Endodermal cell (in vitro differentiated cells): ENCODE measurements around the gene MESP1. TPM values are rescaled to one million over a fixed set of nuclear protein-coding genes. Genes with fewer than 3 reads are reported as not detected.

Experiments used
- DNase-seq: peaks from one replicate; pipeline ENCODE4 v3.0.0-alpha.2; 2017
- H3K27ac ChIP-seq: 2 replicates; pipeline ENCODE4 v1.5.1; 2013; ENCODE audit warnings: mild to moderate bottlenecking, low read depth, low read length, moderate library complexity
- H3K27me3 ChIP-seq: 2 replicates; pipeline ENCODE4 v1.6.1; 2013; ENCODE audit warnings: mild to moderate bottlenecking, low read length, moderate library complexity; ENCODE audit not compliant: insufficient read depth, control insufficient read depth, poor library complexity, severe bottlenecking
- H3K36me3 ChIP-seq: 2 replicates; pipeline ENCODE4 v1.7.0; 2013; ENCODE audit warnings: mild to moderate bottlenecking, low read length, moderate library complexity; ENCODE audit not compliant: control insufficient read depth, insufficient read depth
- H3K4me1 ChIP-seq: one replicate; pipeline ENCODE4 v1.7.0; 2013; ENCODE audit warnings: low read length; ENCODE audit not compliant: control insufficient read depth, insufficient read depth
- H3K4me3 ChIP-seq: 2 replicates; pipeline ENCODE4 v1.5.1; 2013; ENCODE audit warnings: mild to moderate bottlenecking, low read length, moderate library complexity
- H3K9ac ChIP-seq: 2 replicates; pipeline ENCODE4 v1.6.1; 2013; ENCODE audit warnings: mild to moderate bottlenecking, low read length, moderate library complexity; ENCODE audit not compliant: poor library complexity, severe bottlenecking; ENCODE audit errors: extremely low read depth
- H3K9me3 ChIP-seq: 2 replicates; pipeline ENCODE4 v1.6.1; 2013; ENCODE audit warnings: mild to moderate bottlenecking, low read length, moderate library complexity; ENCODE audit not compliant: control insufficient read depth
- H3K27ac Mint-ChIP-seq: 2 replicates; pipeline ENCODE4 v1.8.0; 2020; ENCODE audit warnings: mixed read lengths
- H3K27me3 Mint-ChIP-seq: 2 replicates; pipeline ENCODE4 v1.8.0; 2021; ENCODE audit warnings: mild to moderate bottlenecking, mixed read lengths; ENCODE audit not compliant: insufficient read depth
- H3K36me3 Mint-ChIP-seq: 2 replicates; pipeline ENCODE4 v1.8.0; 2020; ENCODE audit warnings: low read depth, mixed read lengths
- H3K4me1 Mint-ChIP-seq: 2 replicates; pipeline ENCODE4 v1.8.0; 2020; ENCODE audit warnings: mixed read lengths
- H3K4me3 Mint-ChIP-seq: 2 replicates; pipeline ENCODE4 v1.8.0; 2020; ENCODE audit warnings: mild to moderate bottlenecking, moderate library complexity, mixed read lengths
- H3K9me3 Mint-ChIP-seq: 2 replicates; pipeline ENCODE4 v1.8.0; 2020; ENCODE audit warnings: mild to moderate bottlenecking, mixed read lengths
- CTCF ChIP-seq: fragments of 200-600 bp; sonication (generic); conservative IDR thresholded peaks from 2 replicates; pipeline ENCODE4 v1.5.0; 2021; ENCODE audit warnings: antibody characterized with exemption, mild to moderate bottlenecking
- WGBS, 2 experiments: methylation state at CpG; one replicate each; pipeline versions ENCODE4 v1.1.5 to v1.1.7; 2013; ENCODE audit warnings: missing lambda C conversion rate in 2 of 2, mixed read lengths in 1 of 2; ENCODE audit not compliant: insufficient coverage in 1 of 2, insufficient read length in 1 of 2; 5-methylcytosine and 5-hydroxymethylcytosine counted together
- total RNA-seq, 2 donors: library from RNA; stranded (reverse); fragmentation: NEBNext Ultra II Directional in 1 of 2; extraction: Animal tissue kit (Norgen Biotek cat#: 25700) in 1 of 2; gene quantifications; 2 replicates in 1 of 2; 3 replicates in 1 of 2; pipeline ENCODE4 v1.2.1, GENCODE V29; 2021

Gene MESP1
- total RNA-seq, 2 donors from 2014 or later: 0.22 TPM; not detected in 1

- TF ChIP-seq CTCF: no peak
- Mint-ChIP-seq H3K4me1 (peaks cover 14% of the 10 kb centered on the region), H3K27me3 (peaks cover 41% of the 10 kb centered on the region), H3K36me3 (no peaks in the 10 kb centered on the region), H3K4me3 (no peak overlapping the region), H3K27ac (no peak overlapping the region), H3K9me3 (peaks cover 2% of the 10 kb centered on the region)
- DNase-seq: no peak
- H3K36me3 ChIP-seq: no peaks in the 10 kb centered on the region
- no peak overlapping the region for H3K9ac ChIP-seq
- peaks cover 23% of the 10 kb centered on the region for H3K27me3 ChIP-seq
- no peaks in the 10 kb centered on the region for H3K4me1 ChIP-seq
- no peak overlapping the region for H3K27ac ChIP-seq
- WGBS, 2 experiments: 80 to 84% methylated on average over 14 to 15 of the region's 15 CpGs
- H3K9me3 ChIP-seq: no peaks in the 10 kb centered on the region
- H3K4me3 ChIP-seq: no peak overlapping the region
Measured at GRCh38 chr15:89781891-89782618, 31.0 kb upstream of the MESP1 start.

GRCh38 chr15:89781055-89781454 lies 30.0 kb upstream of the MESP1 start:
- Mint-ChIP-seq H3K36me3 (no peaks in the 10 kb centered on the region), H3K27ac (no peak overlapping the region), H3K9me3 (no peaks in the 10 kb centered on the region), H3K27me3 (peaks cover 47% of the 10 kb centered on the region), H3K4me1 (peaks cover 14% of the 10 kb centered on the region), H3K4me3 (no peak overlapping the region)
- 87 to 92% methylated on average over 3 to 6 of the region's 6 CpGs for WGBS, 2 experiments
- Histone ChIP-seq H3K27me3 (peaks cover 25% of the 10 kb centered on the region), H3K9me3 (no peaks in the 10 kb centered on the region), H3K4me3 (no peak overlapping the region), H3K36me3 (no peaks in the 10 kb centered on the region), H3K27ac (no peak overlapping the region), H3K4me1 (no peaks in the 10 kb centered on the region), H3K9ac (no peak overlapping the region)
- no peak for TF ChIP-seq CTCF
- DNase-seq: no peak

DNA sequence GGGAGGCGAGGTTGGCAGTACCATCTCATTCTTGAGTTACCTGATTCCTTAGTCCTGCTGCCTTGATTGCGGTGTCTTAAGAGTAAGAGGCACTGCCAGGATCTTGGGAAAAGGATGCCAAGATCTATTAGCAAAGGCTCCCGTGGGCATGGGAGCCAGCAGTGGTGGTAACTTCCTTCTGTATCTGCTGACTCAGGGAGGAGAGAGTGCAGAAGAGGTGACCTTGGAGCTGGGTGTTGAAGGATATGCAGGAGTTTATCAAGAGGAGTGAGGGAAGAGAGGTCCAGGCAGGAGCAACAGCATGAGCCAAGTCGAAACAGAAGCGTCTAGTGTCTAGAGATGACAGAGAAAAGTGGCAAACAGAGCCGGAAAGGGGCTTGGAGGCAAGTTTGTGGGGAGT lies 29.6 kb upstream of the MESP1 start:
- no peaks in the 10 kb centered on the region for H3K36me3 Mint-ChIP-seq
- 90 to 92% methylated on average over 6 of the region's 6 CpGs for WGBS, 2 experiments

More for the DNA sequence above, 29.6 kb upstream of the MESP1 start:
- Histone ChIP-seq H3K36me3 (no peaks in the 10 kb centered on the region), H3K27ac (no peak overlapping the region), H3K4me3 (no peak overlapping the region), H3K4me1 (no peaks in the 10 kb centered on the region), H3K27me3 (peaks cover 30% of the 10 kb centered on the region), H3K9ac (no peak overlapping the region), H3K9me3 (no peaks in the 10 kb centered on the region)
- TF ChIP-seq CTCF: no peak
- Mint-ChIP-seq H3K27me3 (peaks cover 51% of the 10 kb centered on the region), H3K27ac (no peak overlapping the region), H3K9me3 (no peaks in the 10 kb centered on the region), H3K4me3 (no peak overlapping the region), H3K4me1 (peaks cover 14% of the 10 kb centered on the region)
- no peak for DNase-seq
